Keratinocyte (primary cell): ENCODE measurements around the gene DONSON. TPM values are rescaled to one million over a fixed set of nuclear protein-coding genes. Genes with fewer than 3 reads are reported as not detected.

Experiments used
- DNase-seq: peaks from one replicate; pipeline ENCODE4 v3.0.0-alpha.2; 2011; ENCODE audit warnings: low read depth, missing footprints, low spot score
- FAIRE-seq: peaks from 2 replicates; lab custom pipeline; 2011; peaks lifted over from hg19 to GRCh38; lab: Jason Lieb, UNC
- H2AFZ ChIP-seq: 2 replicates; pipeline ENCODE4 v1.6.0; 2012; ENCODE audit warnings: low read length, control low read depth, inconsistent platforms; ENCODE audit not compliant: control insufficient read depth
- H3K27ac ChIP-seq: 2 replicates; pipeline ENCODE4 v1.5.1; 2011; ENCODE audit warnings: low read length; ENCODE audit not compliant: control insufficient read depth, insufficient read depth
- H3K27me3 ChIP-seq: 3 replicates; pipeline ENCODE4 v1.6.0; 2011; ENCODE audit warnings: low read length; ENCODE audit not compliant: control insufficient read depth, insufficient read depth; ENCODE audit errors: extremely low read depth
- H3K36me3 ChIP-seq, 2 experiments: 2 replicates in 1 of 2; 3 replicates in 1 of 2; pipeline ENCODE4 v1.5.1; 2011; ENCODE audit warnings: low read length in 2 of 2, mild to moderate bottlenecking in 1 of 2; ENCODE audit not compliant: control insufficient read depth in 2 of 2, insufficient read depth in 2 of 2; ENCODE audit errors: extremely low read depth in 1 of 2
- H3K4me1 ChIP-seq: 3 replicates; pipeline ENCODE4 v1.5.1; 2011; ENCODE audit warnings: low read length; ENCODE audit not compliant: control insufficient read depth, insufficient read depth; ENCODE audit errors: extremely low read depth
- H3K4me2 ChIP-seq: 3 replicates; pipeline ENCODE4 v1.6.0; 2011; ENCODE audit warnings: low read depth, low read length; ENCODE audit not compliant: control insufficient read depth, insufficient read depth; ENCODE audit errors: extremely low read depth
- H3K4me3 ChIP-seq, 3 experiments: fragments of 200-600 bp in 1 of 3; sonication (generic) in 1 of 3; 2 replicates in 2 of 3; 3 replicates in 1 of 3; pipeline ENCODE4 v1.5.1; 2011 to 2016; ENCODE audit warnings: low read length in 3 of 3, mild to moderate bottlenecking in 3 of 3, control low read depth in 2 of 3, inconsistent platforms in 1 of 3, low read depth in 1 of 3, mixed read lengths in 1 of 3, mixed run types in 1 of 3, moderate library complexity in 1 of 3; ENCODE audit not compliant: control insufficient read depth in 2 of 3, insufficient read depth in 2 of 3; ENCODE audit errors: extremely low read depth in 1 of 3
- H3K79me2 ChIP-seq: 2 replicates; pipeline ENCODE4 v1.6.0; 2012; ENCODE audit warnings: low read length; ENCODE audit not compliant: control insufficient read depth, insufficient read depth
- H3K9ac ChIP-seq: 3 replicates; pipeline ENCODE4 v1.6.0; 2011; ENCODE audit warnings: low read length; ENCODE audit not compliant: control insufficient read depth, insufficient read depth; ENCODE audit errors: extremely low read depth
- H3K9me1 ChIP-seq: 3 replicates; pipeline ENCODE4 v1.6.0; 2011; ENCODE audit warnings: low read length; ENCODE audit not compliant: control insufficient read depth, insufficient read depth; ENCODE audit errors: extremely low read depth
- H3K9me3 ChIP-seq: 2 replicates; pipeline ENCODE4 v1.5.1; 2012; ENCODE audit warnings: low read depth, low read length; ENCODE audit not compliant: control insufficient read depth
- H4K20me1 ChIP-seq: 3 replicates; pipeline ENCODE4 v1.6.0; 2011; ENCODE audit warnings: low read length; ENCODE audit not compliant: control insufficient read depth, insufficient read depth; ENCODE audit errors: extremely low read depth
- CTCF ChIP-seq, 3 experiments: IDR thresholded peaks in 1 of 3; conservative IDR thresholded peaks in 1 of 3; optimal IDR thresholded peaks in 1 of 3; 2 replicates in 2 of 3; 3 replicates in 1 of 3; pipeline versions ENCODE3 to v1.5.1; 2011; ENCODE audit warnings: low read length in 3 of 3, mild to moderate bottlenecking in 3 of 3, moderate library complexity in 2 of 3, control low read depth in 1 of 3, inconsistent platforms in 1 of 3; ENCODE audit not compliant: insufficient read depth in 2 of 3; ENCODE audit errors: extremely low read depth in 1 of 3
- EZH2 ChIP-seq: IDR thresholded peaks from one replicate; pipeline ENCODE4 v1.6.1; 2012; ENCODE audit warnings: inconsistent platforms, mild to moderate bottlenecking, low read length, moderate library complexity
- dilution Hi-C: fragments of 300-500 bp; cut with MboI; formaldehyde crosslinking; loops from one replicate; pipeline ENCODE4 v1.7.0; 2020; ENCODE audit warnings: low sequenced_read_pairs; ENCODE audit not compliant: extremely low pct_ligation_motif_present
- polyA plus RNA-seq, 5 experiments: library from polyadenylated mRNA; depleted of rRNA in 3 of 5; stranded (reverse) in 3 of 5; stranded (forward) in 1 of 5; unstranded in 1 of 5; fragments of >200 nt; gene quantifications; 1 replicate in 1 of 5; 2 replicates in 3 of 5; 3 replicates in 1 of 5; pipeline versions ENCODE4 v1.2.1 to v1.2.3, GENCODE V29; 2011 to 2012; ENCODE audit warnings: missing spikeins in 2 of 5, low read depth in 1 of 5, low replicate concordance in 1 of 5

DONSON gene
- polyA plus RNA-seq, 1 donor (not counting 4 experiments of a cell fraction or from before 2014, with no cell fraction given): 17.0 TPM

GRCh38 chr21:33561373-33561772 lies 27.1 kb downstream of the DONSON start:
- no peak overlapping the region for H3K4me3 ChIP-seq
- no peak overlapping the region for H3K4me2 ChIP-seq
- H3K79me2 ChIP-seq: peaks cover 68% of the 10 kb centered on the region
- H3K9ac ChIP-seq: no peak overlapping the region
- no peak overlapping the region for H3K27ac ChIP-seq
- no peaks in the 10 kb centered on the region for H3K9me1 ChIP-seq
- H4K20me1 ChIP-seq: peaks cover under 1% of the 10 kb centered on the region
- FAIRE-seq: no peak
- peaks cover 19 to 31% of the 10 kb centered on the region in 2 experiments for H3K36me3 ChIP-seq
- H2AFZ ChIP-seq: no peak overlapping the region
- no peaks in the 10 kb centered on the region for H3K27me3 ChIP-seq
- no peaks in the 10 kb centered on the region for H3K9me3 ChIP-seq
- TF ChIP-seq CTCF (optimal IDR thresholded peaks at IDR 0.05 in 1 of 3, IDR thresholded peaks at IDR 0.05 in 1 of 3, conservative IDR thresholded peaks at IDR 0.05 in 1 of 3; ENCODE audit: extremely low read depth in 1 of 3, insufficient read depth in 2 of 3, low read length in 3 of 3) (no peak), EZH2 (no peak)
- dilution Hi-C loops: no loop called here
- H3K4me1 ChIP-seq: no peaks in the 10 kb centered on the region
- DNase-seq: no peak

GRCh38 chr21:33560965-33561364 lies 27.5 kb downstream of the DONSON start:
- Histone ChIP-seq H3K4me1 (no peaks in the 10 kb centered on the region), H3K4me2 (no peak overlapping the region), H3K27me3 (no peaks in the 10 kb centered on the region), H3K27ac (no peak overlapping the region), H2AFZ (no peak overlapping the region), H3K9ac (no peak overlapping the region), H4K20me1 (peaks cover 4% of the 10 kb centered on the region), H3K79me2 (peaks cover 72% of the 10 kb centered on the region), H3K4me3 (no peak overlapping the region), H3K9me3 (no peaks in the 10 kb centered on the region), H3K9me1 (no peaks in the 10 kb centered on the region), H3K36me3 (peaks cover 19 to 31% of the 10 kb centered on the region in 2 experiments)
- FAIRE-seq: no peak
- dilution Hi-C loops: no loop called here
- no peak for TF ChIP-seq EZH2
- TF ChIP-seq CTCF (optimal IDR thresholded peaks at IDR 0.05 in 1 of 3, IDR thresholded peaks at IDR 0.05 in 1 of 3, conservative IDR thresholded peaks at IDR 0.05 in 1 of 3; ENCODE audit: extremely low read depth in 1 of 3, insufficient read depth in 2 of 3, low read length in 3 of 3): no peak
- no peak for DNase-seq
